NCI-H524 treated with DMSO at 0.1 percent for 48 hours (cell line): ENCODE results near the gene C19orf47.

Experiments used
- DNase-seq: peaks from one replicate; lab custom pipeline; 2025; lab: John Stamatoyannopoulos, UW

C19orf47 gene

GRCh38 chr19:40282209-40282580 is 66.0 kb downstream of the C19orf47 start:
- DNase-seq, result no peak

GRCh38 chr19:40281381-40282208 is 66.6 kb downstream of the C19orf47 start:
- peak; percentile 13 for DNase-seq

GRCh38 chr19:40280608-40281221 is 67.5 kb downstream of the C19orf47 start:
- DNase-seq, result no peak

DNA sequence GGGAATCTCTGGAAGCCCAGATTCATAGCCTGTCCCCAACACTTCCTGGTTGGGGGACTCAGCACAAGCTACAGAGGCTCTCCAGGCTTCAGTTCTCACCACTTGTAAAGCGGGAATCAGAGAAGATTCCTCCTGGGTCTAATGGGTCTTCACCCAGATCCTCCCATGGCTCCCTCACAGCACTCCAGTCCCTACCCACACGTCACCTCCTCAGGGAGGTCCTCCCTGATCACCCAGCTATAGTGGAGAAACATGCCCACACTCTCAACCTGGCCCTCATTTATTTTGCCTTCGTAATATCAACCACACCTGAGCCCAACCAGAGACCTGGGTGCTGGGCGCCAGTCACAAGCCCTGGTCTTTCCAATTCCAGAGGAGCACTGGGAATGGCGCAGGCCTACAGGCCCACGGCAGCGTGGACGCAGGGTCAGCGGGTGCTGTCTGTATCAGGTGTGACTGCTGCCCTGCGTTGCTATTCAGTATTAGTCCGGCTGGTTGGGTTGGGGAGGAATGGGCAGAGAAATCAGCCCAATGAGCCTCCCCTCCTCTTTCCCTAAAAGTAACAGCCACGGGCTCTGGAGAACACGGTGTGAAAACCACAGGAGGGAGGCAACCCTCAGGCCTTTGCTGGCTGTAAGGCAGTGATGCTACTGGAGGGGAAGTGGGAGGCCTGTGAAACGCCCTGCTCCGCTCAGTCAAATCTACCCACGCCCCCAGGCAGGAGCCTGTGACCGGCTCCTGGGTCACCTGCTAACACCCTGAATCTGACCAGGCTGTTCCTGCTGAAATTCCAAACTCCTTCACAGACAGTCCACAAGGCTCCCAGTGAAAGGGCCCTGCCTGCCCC is 68.2 kb downstream of the C19orf47 start:
- DNase-seq, result no peak

DNA sequence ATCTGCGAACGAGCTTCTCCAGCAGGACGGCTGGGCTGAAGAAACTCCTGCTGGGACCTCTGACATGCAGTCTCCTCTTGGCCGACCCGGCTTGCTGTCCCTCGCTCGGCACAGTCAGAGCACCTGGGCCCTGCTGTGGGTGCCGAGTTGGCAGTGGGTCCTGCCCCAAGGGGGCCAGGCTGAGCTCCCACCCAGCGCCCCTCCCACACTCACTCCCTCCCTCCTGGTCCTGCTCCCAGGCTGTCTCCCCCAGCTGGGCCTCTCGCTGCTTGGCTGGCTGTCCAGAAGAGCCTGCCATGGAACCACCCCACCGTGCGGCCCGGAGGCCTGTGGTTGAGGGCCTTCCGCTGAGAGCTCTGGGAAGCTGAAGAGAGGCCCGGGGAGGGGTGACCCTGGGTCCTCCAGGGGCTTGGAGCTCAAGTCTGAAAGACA is 69.1 kb downstream of the C19orf47 start:
- no peak for DNase-seq

DNA sequence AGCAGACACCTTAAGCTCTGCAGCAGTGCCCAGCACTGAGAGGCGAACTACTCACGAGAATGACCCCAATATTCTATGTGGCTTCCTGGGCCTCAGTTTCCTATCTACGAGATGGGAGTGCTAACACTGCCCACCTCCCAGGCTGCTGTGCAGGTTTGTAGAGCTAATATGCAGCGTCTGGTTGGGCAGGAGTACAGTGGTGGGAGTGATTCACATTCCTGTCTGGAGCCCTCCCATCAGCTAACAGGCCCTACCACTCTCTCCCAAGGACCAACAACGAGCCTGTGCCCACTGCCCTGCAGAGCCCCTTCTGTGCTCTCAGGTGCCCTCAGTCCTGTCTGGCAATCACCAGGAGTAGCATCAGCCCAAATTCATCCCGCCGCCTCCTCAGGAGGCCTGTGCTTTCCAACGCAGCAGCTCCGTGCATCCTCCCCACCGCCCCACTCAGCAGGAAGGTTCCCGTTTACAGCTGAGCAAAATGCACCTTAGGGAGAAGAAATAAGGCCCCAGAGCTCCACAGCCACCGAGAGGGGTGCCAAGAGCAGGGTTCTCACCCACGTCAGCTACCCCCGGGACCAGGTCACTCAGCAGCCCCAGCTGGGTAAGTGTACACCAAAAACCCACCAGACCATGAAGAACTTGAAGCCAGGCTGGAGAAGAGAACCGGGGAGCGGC is 69.7 kb downstream of the C19orf47 start:
- no peak for DNase-seq

- no peak for DNase-seq
Measured at GRCh38 chr19:40277356-40278059, 70.7 kb downstream of the C19orf47 start.

GRCh38 chr19:40274585-40275544 is 73.3 kb downstream of the C19orf47 start:
- DNase-seq, result peak; percentile 88

DNA sequence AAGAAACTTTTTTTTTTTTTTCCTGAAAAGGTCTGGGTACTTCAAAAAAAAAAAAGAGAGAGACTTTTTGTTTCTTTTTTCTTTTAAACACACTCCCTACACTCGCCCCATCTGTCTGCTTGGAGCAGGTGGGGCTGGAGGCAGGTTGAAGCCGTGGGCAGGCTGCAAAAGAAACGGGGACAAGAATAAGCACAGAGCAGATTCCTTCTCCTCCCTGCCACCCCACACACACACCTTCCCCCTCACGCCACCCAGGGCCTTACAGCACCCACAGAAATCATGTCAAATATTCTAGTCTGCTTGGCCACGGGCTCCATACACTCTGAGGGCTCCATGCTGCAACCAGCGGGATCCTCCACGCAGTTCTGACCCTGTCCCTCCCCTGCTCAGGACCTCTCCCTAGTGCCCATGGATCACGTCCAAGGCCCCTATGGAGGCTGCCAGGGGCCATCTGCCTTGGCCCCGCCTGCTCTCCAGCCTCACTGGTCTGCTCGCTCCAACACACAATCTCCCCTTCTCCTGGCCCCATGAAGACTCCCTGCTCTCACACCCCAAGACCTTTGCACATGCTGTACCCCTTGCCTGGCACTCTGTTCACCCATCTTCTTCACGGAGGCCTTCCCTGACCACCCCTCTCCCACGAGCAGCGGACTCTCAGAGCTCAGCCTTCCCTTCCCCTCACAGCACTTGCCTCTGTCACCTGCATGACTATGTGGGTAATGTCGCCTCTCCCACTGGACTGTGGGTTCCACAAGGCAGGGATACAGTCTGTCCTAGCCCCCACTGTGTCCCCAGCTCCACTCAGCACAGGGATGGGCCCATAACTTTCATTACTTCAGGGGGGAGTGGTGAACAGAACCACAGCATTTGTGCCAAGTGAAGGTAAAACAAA is 74.5 kb downstream of the C19orf47 start:
- no peak for DNase-seq

DNA sequence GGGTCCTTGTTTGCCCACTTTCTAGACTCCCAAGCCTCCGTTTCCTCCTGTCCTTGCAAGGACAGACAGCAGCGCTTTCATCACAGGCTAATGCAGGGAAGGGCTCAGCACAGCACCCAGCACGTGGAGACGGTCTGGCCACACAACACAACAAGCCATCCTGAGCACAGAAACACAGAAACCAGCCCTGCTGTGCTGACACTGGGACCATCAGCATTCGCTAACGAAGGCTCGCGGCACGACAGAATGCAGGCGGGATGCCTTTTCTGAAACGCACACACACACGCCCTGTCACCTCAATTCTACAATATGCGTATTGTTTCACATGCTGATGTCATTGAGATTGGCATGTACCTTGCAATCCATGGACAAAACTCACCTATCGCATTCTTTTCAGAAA is 75.9 kb downstream of the C19orf47 start:
- DNase-seq, result no peak

DNA sequence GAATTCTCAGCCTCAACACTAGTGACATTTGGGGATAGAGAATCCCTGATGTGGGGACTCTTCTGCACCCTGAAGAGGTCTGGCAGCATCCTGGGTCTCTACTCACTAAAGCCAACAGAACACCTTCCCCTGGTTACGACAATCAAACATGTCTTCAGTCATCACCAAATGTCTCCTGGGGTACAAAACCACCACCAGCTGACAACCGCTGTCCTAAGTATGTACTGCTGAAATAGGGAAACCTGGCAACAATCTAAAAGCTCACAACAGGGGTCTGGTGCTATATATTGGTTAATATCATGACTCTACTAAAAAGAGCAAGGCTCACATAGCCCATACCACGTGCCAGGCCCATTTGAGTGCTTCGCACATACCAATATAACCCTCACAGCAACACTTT is 76.5 kb downstream of the C19orf47 start:
- DNase-seq, result no peak

DNA sequence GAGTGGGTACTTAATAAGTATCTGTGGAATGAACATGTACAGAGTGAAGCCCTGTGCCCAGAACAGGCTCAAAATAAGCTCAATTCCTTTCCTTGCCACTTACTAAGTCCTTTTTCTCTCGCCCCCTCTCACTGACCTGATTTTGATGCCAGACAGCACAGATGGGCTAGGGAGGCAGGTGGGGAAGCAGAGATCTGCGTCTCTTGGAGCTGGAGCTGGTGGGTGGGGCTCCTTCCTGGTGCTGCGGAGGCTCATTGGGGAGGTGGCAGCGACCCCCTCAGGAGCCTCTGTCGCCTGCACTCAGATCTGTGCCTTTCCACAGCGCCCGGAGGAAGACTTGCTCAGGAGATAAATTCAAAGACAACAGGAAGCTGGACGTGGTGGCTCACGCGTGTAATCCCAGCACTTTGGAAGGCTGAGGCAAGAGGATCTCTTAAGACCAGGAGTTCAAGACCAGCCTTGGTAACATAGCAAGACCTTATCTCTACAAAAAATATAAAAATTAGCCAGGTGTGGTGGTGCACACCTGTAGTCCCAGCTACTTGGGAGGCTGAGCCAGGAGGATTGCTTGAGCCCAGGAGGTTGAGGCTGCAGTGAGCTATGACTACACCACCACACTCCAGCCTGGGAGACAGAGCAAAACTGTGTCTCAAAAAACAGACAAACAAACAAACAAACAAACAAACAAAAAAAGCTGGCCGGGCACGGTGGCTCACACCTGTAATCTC is 77.7 kb downstream of the C19orf47 start:
- DNase-seq, result peak; percentile 88
